H9 (cell line): ENCODE data around the gene LYRM9. TPM values are rescaled to one million over a fixed set of nuclear protein-coding genes. Genes with fewer than 3 reads are reported as not detected.

Experiments used
- DNase-seq: peaks from one replicate; pipeline ENCODE4 v3.0.0-alpha.2; 2017
- H2AFZ ChIP-seq: one replicate; pipeline ENCODE4 v1.6.1; 2013; ENCODE audit warnings: mild to moderate bottlenecking, low read length, control low read depth, moderate library complexity
- H2AK5ac ChIP-seq: 2 replicates; pipeline ENCODE4 v1.6.1; 2013; ENCODE audit warnings: low read length, control low read depth, mixed read lengths; ENCODE audit not compliant: insufficient read length
- H2BK120ac ChIP-seq: one replicate; pipeline ENCODE4 v1.6.1; 2013; ENCODE audit warnings: low read depth, mild to moderate bottlenecking, low read length, control low read depth, inconsistent platforms; ENCODE audit not compliant: poor library complexity, severe bottlenecking
- H2BK12ac ChIP-seq: 2 replicates; pipeline ENCODE4 v1.6.1; 2013; ENCODE audit warnings: low read length, control low read depth, mixed read lengths, low read depth; ENCODE audit not compliant: insufficient read length
- H2BK15ac ChIP-seq: 2 replicates; pipeline ENCODE4 v1.6.1; 2013; ENCODE audit warnings: low read depth, low read length, control low read depth
- H2BK20ac ChIP-seq: one replicate; pipeline ENCODE4 v1.6.1; 2013; ENCODE audit warnings: low read depth, mild to moderate bottlenecking, low read length, control low read depth, inconsistent platforms; ENCODE audit not compliant: poor library complexity, severe bottlenecking
- H2BK5ac ChIP-seq: 2 replicates; pipeline ENCODE4 v1.6.1; 2013; ENCODE audit warnings: low read length, control low read depth, mixed read lengths; ENCODE audit not compliant: insufficient read length
- H3K14ac ChIP-seq: 2 replicates; pipeline ENCODE4 v1.6.1; 2013; ENCODE audit warnings: low read length, control low read depth; ENCODE audit not compliant: insufficient read depth
- H3K18ac ChIP-seq: 2 replicates; pipeline ENCODE4 v1.6.1; 2013; ENCODE audit warnings: low read depth, mild to moderate bottlenecking, mixed read lengths, low read length, control low read depth; ENCODE audit not compliant: insufficient read length
- H3K23ac ChIP-seq: 2 replicates; pipeline ENCODE4 v1.6.1; 2013; ENCODE audit warnings: low read length, control low read depth, mixed read lengths, low read depth; ENCODE audit not compliant: insufficient read length
- H3K23me2 ChIP-seq: 2 replicates; pipeline ENCODE4 v1.6.1; 2013; ENCODE audit warnings: low read depth, mild to moderate bottlenecking, mixed read lengths, low read length, control low read depth; ENCODE audit not compliant: insufficient read length, poor library complexity, severe bottlenecking
- H3K27ac ChIP-seq: 2 replicates; pipeline ENCODE4 v1.5.1; 2013; ENCODE audit warnings: low read length, control low read depth, mixed read lengths, low read depth; ENCODE audit not compliant: insufficient read length
- H3K27me3 ChIP-seq: 2 replicates; pipeline ENCODE4 v1.6.1; 2013; ENCODE audit warnings: low read length, control low read depth, inconsistent platforms; ENCODE audit not compliant: insufficient read depth
- H3K4ac ChIP-seq: 2 replicates; pipeline ENCODE4 v1.6.1; 2013; ENCODE audit warnings: low read depth, mild to moderate bottlenecking, control low read depth, inconsistent platforms, low read length, moderate library complexity
- H3K4me1 ChIP-seq: 2 replicates; pipeline ENCODE4 v1.6.1; 2013; ENCODE audit warnings: low read length, control low read depth, inconsistent platforms; ENCODE audit not compliant: insufficient read depth
- H3K4me2 ChIP-seq: 2 replicates; pipeline ENCODE4 v1.6.1; 2013; ENCODE audit warnings: low read length, control low read depth, mixed read lengths; ENCODE audit not compliant: insufficient read length, insufficient read depth
- H3K56ac ChIP-seq: 2 replicates; pipeline ENCODE4 v1.6.1; 2013; ENCODE audit warnings: low read depth, mild to moderate bottlenecking, mixed read lengths, low read length, control low read depth; ENCODE audit not compliant: insufficient read length
- H3K79me1 ChIP-seq: 2 replicates; pipeline ENCODE4 v1.6.1; 2013; ENCODE audit warnings: low read depth, mild to moderate bottlenecking, moderate library complexity, low read length, control low read depth, inconsistent platforms; ENCODE audit not compliant: insufficient read depth, poor library complexity, severe bottlenecking
- H3K79me2 ChIP-seq: 2 replicates; pipeline ENCODE4 v1.6.1; 2013; ENCODE audit warnings: low read length, control low read depth, inconsistent platforms; ENCODE audit not compliant: insufficient read depth
- H3K9ac ChIP-seq: 2 replicates; pipeline ENCODE4 v1.6.1; 2013; ENCODE audit warnings: low read length, control low read depth, mixed read lengths; ENCODE audit not compliant: insufficient read length; ENCODE audit errors: extremely low read depth
- H3K9me3 ChIP-seq: one replicate; pipeline ENCODE4 v1.6.1; 2013; ENCODE audit warnings: low read depth, low read length, inconsistent platforms; ENCODE audit not compliant: control insufficient read depth
- H3T11ph ChIP-seq: one replicate; pipeline ENCODE4 v1.6.1; 2013; ENCODE audit warnings: mild to moderate bottlenecking, low read length, control low read depth, inconsistent platforms
- H4K20me1 ChIP-seq: one replicate; pipeline ENCODE4 v1.6.1; 2013; ENCODE audit not compliant: control insufficient read depth, insufficient read length, insufficient read depth
- H4K5ac ChIP-seq: 2 replicates; pipeline ENCODE4 v1.6.1; 2013; ENCODE audit warnings: low read depth, mild to moderate bottlenecking, mixed read lengths, low read length, control low read depth; ENCODE audit not compliant: insufficient read length
- H4K8ac ChIP-seq: replicated peaks from 2 replicates; pipeline ENCODE4 v1.6.1; 2013; ENCODE audit warnings: low read length, control low read depth, mixed read lengths, low read depth; ENCODE audit not compliant: insufficient read length
- H4K91ac ChIP-seq: 2 replicates; pipeline ENCODE4 v1.6.1; 2013; ENCODE audit warnings: low read depth, mild to moderate bottlenecking, moderate library complexity, mixed read lengths, low read length, control low read depth; ENCODE audit not compliant: insufficient read length
- H3K27ac Mint-ChIP-seq, 3 experiments: 2 replicates in 2 of 3; 3 replicates in 1 of 3; pipeline ENCODE4 v1.8.0; 2020 to 2021; ENCODE audit warnings: mixed read lengths in 3 of 3, mild to moderate bottlenecking in 1 of 3, moderate library complexity in 1 of 3
- H3K27me3 Mint-ChIP-seq: 2 replicates; pipeline ENCODE4 v1.8.0; 2021; ENCODE audit warnings: low read depth, mild to moderate bottlenecking, moderate library complexity, mixed read lengths
- H3K36me3 Mint-ChIP-seq, 3 experiments: 2 replicates in 2 of 3; 3 replicates in 1 of 3; pipeline ENCODE4 v1.8.0; 2020 to 2021; ENCODE audit warnings: low read depth in 3 of 3, mixed read lengths in 3 of 3; ENCODE audit not compliant: insufficient read depth in 1 of 3
- H3K4me1 Mint-ChIP-seq, 2 experiments: 2 replicates each; pipeline ENCODE4 v1.8.0; 2020; ENCODE audit warnings: mixed read lengths in 2 of 2
- H3K4me3 Mint-ChIP-seq, 2 experiments: 2 replicates in 1 of 2; 3 replicates in 1 of 2; pipeline ENCODE4 v1.8.0; 2020 to 2021; ENCODE audit warnings: mild to moderate bottlenecking in 2 of 2, mixed read lengths in 2 of 2, moderate library complexity in 1 of 2
- H3K9me3 Mint-ChIP-seq, 2 experiments: 2 replicates in 1 of 2; 3 replicates in 1 of 2; pipeline ENCODE4 v1.8.0; 2020; ENCODE audit warnings: mild to moderate bottlenecking in 2 of 2, mixed read lengths in 2 of 2, moderate library complexity in 1 of 2
- CTCF ChIP-seq: fragments of 200-600 bp; sonication (generic); conservative IDR thresholded peaks from 3 replicates; pipeline ENCODE4 v1.8.0; 2021; ENCODE audit warnings: antibody characterized with exemption, mild to moderate bottlenecking
- WGBS: extraction: QIAGEN DNeasy Blood & Tissue Kit; methylation state at CpG from one replicate; pipeline ENCODE4 v1.1.7; 2013; ENCODE audit warnings: missing lambda C conversion rate, low lambda C conversion rate, mixed read lengths; ENCODE audit not compliant: insufficient read length; ENCODE audit errors: extremely low coverage; 5-methylcytosine and 5-hydroxymethylcytosine counted together
- total RNA-seq: library from RNA; stranded (reverse); gene quantifications from 2 replicates; pipeline ENCODE4 v1.2.1, GENCODE V29; 2021

Gene LYRM9
- total RNA-seq, 1 experiment from 2014 or later = 2.2 TPM

- no peaks in the 10 kb centered on the region for H3K27me3 Mint-ChIP-seq
- Histone ChIP-seq H2BK120ac (no peak overlapping the region), H3K4ac (no peak overlapping the region), H3K27ac (no peak overlapping the region), H2AK5ac (no peak overlapping the region), H3K4me2 (no peak overlapping the region), H2BK20ac (no peak overlapping the region), H4K5ac (no peak overlapping the region), H4K8ac (no peak overlapping the region), H3K27me3 (no peaks in the 10 kb centered on the region), H2BK15ac (no peak overlapping the region), H2BK12ac (no peak overlapping the region), H3K9me3 (no peaks in the 10 kb centered on the region), H4K91ac (no peak overlapping the region), H3K9ac (no peak overlapping the region), H3K79me2 (no peaks in the 10 kb centered on the region), H3K79me1 (no peaks in the 10 kb centered on the region), H3K14ac (no peak overlapping the region), H3K18ac (no peak overlapping the region), H3K23ac (no peak overlapping the region), H2BK5ac (no peak overlapping the region), H2AFZ (no peak overlapping the region), H3K23me2 (no peaks in the 10 kb centered on the region), H3K4me1 (0 out of 2 replicates have a peak, but pooled peaks cover 3% of the 10 kb centered on the region), H3K56ac (no peak overlapping the region), H3T11ph (no peak overlapping the region), H4K20me1 (no peaks in the 10 kb centered on the region)
- H3K9me3 Mint-ChIP-seq = no peaks in the 10 kb centered on the region
- H3K4me1 Mint-ChIP-seq = peaks cover 5 to 15% of the 10 kb centered on the region in 2 experiments
- WGBS = no CpG with 5 or more reads among the region's 13 CpGs
- no peak overlapping the region for H3K4me3 Mint-ChIP-seq
- H3K27ac Mint-ChIP-seq = no peak overlapping the region
- no peaks in the 10 kb centered on the region; a peak in 1 of 7 replicates for H3K36me3 Mint-ChIP-seq
- TF ChIP-seq CTCF = no peak
- no peak for DNase-seq
Observed at GRCh38 chr17:27845264-27846041, 47.7 kb downstream of the LYRM9 start.
